OCI-LY1 (cell line): Measurements from ENCODE around the gene DYNLT1.
"Not testable (repeated sequence)": the region's sequence is repeated elsewhere in the genome, so short reads cannot be mapped to it uniquely, and the experiment has no call there.

Experiments used
- H2AFZ ChIP-seq: fragments of 200-600 bp; sonication (generic), shearing (Covaris generic); 2 replicates; pipeline ENCODE4 v1.6.0; 2014; ENCODE audit warnings: antibody characterized with exemption, mild to moderate bottlenecking, low read length
- H3F3A ChIP-seq: fragments of 200-600 bp; sonication (generic), shearing (Covaris generic); 2 replicates; pipeline ENCODE4 v1.6.0; 2014; ENCODE audit warnings: mild to moderate bottlenecking, antibody characterized with exemption, low read length, moderate library complexity; ENCODE audit not compliant: insufficient read depth
- H3K27ac ChIP-seq: fragments of 200-600 bp; sonication (generic); 2 replicates; pipeline ENCODE4 v1.5.1; 2014; ENCODE audit warnings: low read length, mixed run types, mild to moderate bottlenecking, low read depth; ENCODE audit not compliant: poor library complexity, severe bottlenecking
- H3K27me3 ChIP-seq: fragments of 200-600 bp; sonication (generic); 2 replicates; pipeline ENCODE4 v1.6.0; 2014; ENCODE audit warnings: antibody characterized with exemption, mild to moderate bottlenecking, low read length, moderate library complexity; ENCODE audit not compliant: insufficient read depth
- H3K36me3 ChIP-seq: fragments of 200-600 bp; sonication (generic); 2 replicates; pipeline ENCODE4 v1.6.1; 2014; ENCODE audit warnings: mild to moderate bottlenecking, antibody characterized with exemption, low read length, moderate library complexity, mixed read lengths; ENCODE audit not compliant: insufficient read depth
- H3K4me1 ChIP-seq: fragments of 200-600 bp; sonication (generic); 2 replicates; pipeline ENCODE4 v1.5.1; 2014; ENCODE audit warnings: mild to moderate bottlenecking, low read length, moderate library complexity; ENCODE audit not compliant: insufficient read depth, severe bottlenecking
- H3K4me2 ChIP-seq: fragments of 200-600 bp; sonication (generic), shearing (Covaris generic); 2 replicates; pipeline ENCODE4 v1.6.1; 2014; ENCODE audit warnings: low read length
- H3K4me3 ChIP-seq: fragments of 200-600 bp; sonication (generic); 2 replicates; pipeline ENCODE4 v1.5.1; 2014; ENCODE audit warnings: low read length, low read depth, mild to moderate bottlenecking, mixed read lengths; ENCODE audit not compliant: poor library complexity, severe bottlenecking
- H3K79me2 ChIP-seq: fragments of 200-600 bp; shearing (Covaris generic); 2 replicates; pipeline ENCODE4 v1.6.1; 2016; ENCODE audit warnings: mixed run types, low read length, mixed read lengths; ENCODE audit not compliant: insufficient read depth
- H3K9ac ChIP-seq: fragments of 200-600 bp; sonication (generic), shearing (Covaris generic); 2 replicates; pipeline ENCODE4 v1.6.1; 2014; ENCODE audit warnings: mild to moderate bottlenecking, low read length, mixed read lengths
- H3K9me2 ChIP-seq: fragments of 200-600 bp; sonication (generic), shearing (Covaris generic); 2 replicates; pipeline ENCODE4 v1.6.1; 2014; ENCODE audit warnings: low read depth, mild to moderate bottlenecking, low read length, mixed read lengths
- H3K9me3 ChIP-seq: fragments of 200-600 bp; shearing (Covaris generic); 2 replicates; pipeline ENCODE4 v1.6.1; 2014; ENCODE audit warnings: low read length, mixed read lengths
- H4K20me1 ChIP-seq: fragments of 200-600 bp; sonication (generic), shearing (Covaris generic); 2 replicates; pipeline ENCODE4 v1.6.0; 2016; ENCODE audit warnings: mild to moderate bottlenecking, low read length; ENCODE audit not compliant: insufficient read depth
- CTCF ChIP-seq: fragments of 200-600 bp; sonication (generic), shearing (Covaris generic); IDR thresholded peaks from 2 replicates; pipeline ENCODE4 v1.5.1; 2017; ENCODE audit warnings: mild to moderate bottlenecking, antibody characterized with exemption, low read length, moderate library complexity, mixed read lengths
- EZH2 ChIP-seq: fragments of 200-600 bp; sonication (generic), shearing (Covaris generic); IDR thresholded peaks from 2 replicates; pipeline ENCODE4 v1.8.0; 2017; ENCODE audit warnings: borderline replicate concordance, mixed run types, mild to moderate bottlenecking, antibody characterized with exemption, low read length, moderate library complexity, mixed read lengths

Gene DYNLT1

GRCh38 chr6:158633127-158633526 is 11.4 kb downstream of the DYNLT1 start:
- Histone ChIP-seq H3K9me2 (no peaks in the 10 kb centered on the region), H3K9me3 (no peaks in the 10 kb centered on the region), H3K4me1 (peaks cover 5% of the 10 kb centered on the region), H4K20me1 (no peaks in the 10 kb centered on the region), H2AFZ (no peak overlapping the region), H3K27me3 (no peaks in the 10 kb centered on the region), H3K4me2 (no peak overlapping the region), H3K27ac (no peak overlapping the region), H3K9ac (no peak overlapping the region), H3K79me2 (no peaks in the 10 kb centered on the region), H3F3A (no peaks in the 10 kb centered on the region), H3K4me3 (no peak overlapping the region), H3K36me3 (peaks cover 52% of the 10 kb centered on the region)
- TF ChIP-seq CTCF (no peak), EZH2 (no peak)

- not testable (repeated sequence) for H3K4me3 ChIP-seq, H3K4me1 ChIP-seq, H3K4me2 ChIP-seq, H3K79me2 ChIP-seq, H2AFZ ChIP-seq, H4K20me1 ChIP-seq, H3K9me3 ChIP-seq, H3K9me2 ChIP-seq, H3K27me3 ChIP-seq, H3K9ac ChIP-seq, H3K27ac ChIP-seq, H3F3A ChIP-seq
- peaks cover 51% of the 10 kb centered on the region for H3K36me3 ChIP-seq
Measured at GRCh38 chr6:158632538-158633119, 11.9 kb downstream of the DYNLT1 start.

GRCh38 chr6:158631678-158632537 is 12.6 kb downstream of the DYNLT1 start:
- Histone ChIP-seq H3K9ac (no peak overlapping the region), H2AFZ (no peak overlapping the region), H3K9me2 (no peaks in the 10 kb centered on the region), H3K4me2 (no peak overlapping the region), H3K36me3 (peaks cover 49% of the 10 kb centered on the region), H3K4me1 (peaks cover 11% of the 10 kb centered on the region), H4K20me1 (no peaks in the 10 kb centered on the region), H3K4me3 (no peak overlapping the region), H3F3A (no peaks in the 10 kb centered on the region), H3K79me2 (no peaks in the 10 kb centered on the region), H3K9me3 (no peaks in the 10 kb centered on the region), H3K27me3 (no peaks in the 10 kb centered on the region), H3K27ac (no peak overlapping the region)
- TF ChIP-seq EZH2 (no peak), CTCF (no peak)
